ENCODE measurements around the gene OPN1MW2. TPM values are rescaled to one million over a fixed set of nuclear protein-coding genes. Genes with fewer than 3 reads are reported as not detected.

Gene OPN1MW2
- total and polyA plus RNA-seq, 8 donors = not detected

Other genes starting within 250 kb of the OPN1MW2 start
- 10 to 100 TPM; 13.2 to 61.6 (median 35.3) TPM for gene HCFC1, start 247.9 kb upstream of the OPN1MW2 start, total RNA-seq
- 10 to 100 TPM in 2 of 3 donors, 1 to 10 TPM in 1; 9.0 to 13.9 (median 12.6) TPM for gene HCFC1, start 247.9 kb upstream of the OPN1MW2 start, polyA plus RNA-seq
- gene TMEM187, start 247.0 kb upstream of the OPN1MW2 start, total RNA-seq = 10 to 100 TPM in 1 of 5 donors, 1 to 10 TPM in 2, under 1 TPM in 1, not detected in 1; 0.89 to 16.2 (median 2.9) TPM
- gene TMEM187, start 247.0 kb upstream of the OPN1MW2 start, polyA plus RNA-seq = 1 to 10 TPM; 2.3 to 7.0 (median 6.3) TPM
- 100 to 1,000 TPM in 2 of 5 donors, 10 to 100 TPM in 3; 25.5 to 211 (median 75.2) TPM for gene IRAK1, start 199.9 kb upstream of the OPN1MW2 start, total RNA-seq
- 10 to 100 TPM; 52.1 to 73.9 (median 59.1) TPM for gene IRAK1, start 199.9 kb upstream of the OPN1MW2 start, polyA plus RNA-seq
- gene MECP2, start 122.0 kb upstream of the OPN1MW2 start, total RNA-seq = 10 to 100 TPM; 14.5 to 47.9 (median 23.5) TPM
- gene MECP2, start 122.0 kb upstream of the OPN1MW2 start, polyA plus RNA-seq = 10 to 100 TPM; 10.7 to 14.7 (median 11.0) TPM
- gene OPN1LW, start 75.5 kb upstream of the OPN1MW2 start, total RNA-seq = not detected
- gene OPN1LW, start 75.5 kb upstream of the OPN1MW2 start, polyA plus RNA-seq = not detected
- not detected for gene OPN1MW, start 37.2 kb upstream of the OPN1MW2 start, total RNA-seq
- not detected for gene OPN1MW, start 37.2 kb upstream of the OPN1MW2 start, polyA plus RNA-seq
- gene OPN1MW3, start 37.8 kb downstream of the OPN1MW2 start, total RNA-seq = not detected
- gene OPN1MW3, start 37.8 kb downstream of the OPN1MW2 start, polyA plus RNA-seq = not detected
- gene TEX28, start 75.4 kb downstream of the OPN1MW2 start, total RNA-seq = not detected
- gene TEX28, start 75.4 kb downstream of the OPN1MW2 start, polyA plus RNA-seq = not detected
- not detected for gene TKTL1, start 76.0 kb downstream of the OPN1MW2 start, total RNA-seq
- gene TKTL1, start 76.0 kb downstream of the OPN1MW2 start, polyA plus RNA-seq = not detected
- 1,000 to 10,000 TPM in 4 of 5 donors, 100 to 1,000 TPM in 1; 638 to 3,511 (median 2,572) TPM for gene FLNA, start 154.9 kb downstream of the OPN1MW2 start, total RNA-seq
- gene FLNA, start 154.9 kb downstream of the OPN1MW2 start, polyA plus RNA-seq = 1,000 to 10,000 TPM in 1 of 3 donors, 100 to 1,000 TPM in 1, 10 to 100 TPM in 1; 89.2 to 1,461 (median 171) TPM
- gene EMD, start 159.5 kb downstream of the OPN1MW2 start, total RNA-seq = 100 to 1,000 TPM in 1 of 5 donors, 10 to 100 TPM in 4; 24.2 to 117 (median 38.5) TPM
- 100 to 1,000 TPM in 1 of 3 donors, 10 to 100 TPM in 2; 62.9 to 135 (median 97.8) TPM for gene EMD, start 159.5 kb downstream of the OPN1MW2 start, polyA plus RNA-seq
- 1,000 to 10,000 TPM in 4 of 5 donors, 100 to 1,000 TPM in 1; 783 to 3,421 (median 2,020) TPM for gene RPL10, start 178.6 kb downstream of the OPN1MW2 start, total RNA-seq
- 1,000 to 10,000 TPM; 5,802 to 8,616 (median 6,179) TPM for gene RPL10, start 178.6 kb downstream of the OPN1MW2 start, polyA plus RNA-seq
- 10 to 100 TPM; 12.5 to 48.7 (median 26.3) TPM for gene DNASE1L1, start 189.5 kb downstream of the OPN1MW2 start, total RNA-seq
- gene DNASE1L1, start 189.5 kb downstream of the OPN1MW2 start, polyA plus RNA-seq = 10 to 100 TPM; 15.9 to 18.2 (median 16.0) TPM
- 100 to 1,000 TPM in 2 of 5 donors, 10 to 100 TPM in 3; 12.7 to 202 (median 84.6) TPM for gene TAFAZZIN, start 191.8 kb downstream of the OPN1MW2 start, total RNA-seq
- gene TAFAZZIN, start 191.8 kb downstream of the OPN1MW2 start, polyA plus RNA-seq = 10 to 100 TPM; 19.4 to 59.9 (median 21.8) TPM
- gene ATP6AP1, start 208.9 kb downstream of the OPN1MW2 start, total RNA-seq = 10 to 100 TPM; 13.4 to 69.3 (median 26.6) TPM
- gene ATP6AP1, start 208.9 kb downstream of the OPN1MW2 start, polyA plus RNA-seq = 10 to 100 TPM; 16.8 to 49.6 (median 34.9) TPM
- gene GDI1, start 217.4 kb downstream of the OPN1MW2 start, total RNA-seq = 100 to 1,000 TPM in 2 of 5 donors, 10 to 100 TPM in 3; 46.4 to 178 (median 93.3) TPM
- 10 to 100 TPM; 45.7 to 61.8 (median 59.1) TPM for gene GDI1, start 217.4 kb downstream of the OPN1MW2 start, polyA plus RNA-seq
- gene FAM50A, start 224.4 kb downstream of the OPN1MW2 start, total RNA-seq = 10 to 100 TPM; 16.7 to 79.4 (median 55.4) TPM
- gene FAM50A, start 224.4 kb downstream of the OPN1MW2 start, polyA plus RNA-seq = 100 to 1,000 TPM in 2 of 3 donors, 10 to 100 TPM in 1; 82.2 to 162 (median 157) TPM
- 100 to 1,000 TPM in 2 of 5 donors, 10 to 100 TPM in 2, 1 to 10 TPM in 1; 9.9 to 296 (median 35.5) TPM for gene PLXNA3, start 238.5 kb downstream of the OPN1MW2 start, total RNA-seq
- gene PLXNA3, start 238.5 kb downstream of the OPN1MW2 start, polyA plus RNA-seq = 1 to 10 TPM; 2.3 to 7.6 (median 6.0) TPM

All from stomach (tissue), 8 donors.